HG03342 (cell line): Measurements from ENCODE around the gene SRGAP1.
"Not testable (repeated sequence)": the region's sequence is repeated elsewhere in the genome, so short reads cannot be mapped to it uniquely, and the experiment has no call there.

Experiments used
- ATAC-seq: cut with Tn5 transposase; IDR thresholded peaks from one replicate; pipeline ENCODE4 v1.9.1; 2021; ENCODE audit warnings: mild to moderate bottlenecking, moderate library complexity; ENCODE audit not compliant: unreplicated experiment

Gene SRGAP1

GRCh38 chr12:64142382-64142781 is 297.9 kb downstream of the SRGAP1 start:
- ATAC-seq: no peak

GRCh38 chr12:64142784-64143183 is 298.3 kb downstream of the SRGAP1 start:
- no peak for ATAC-seq

GRCh38 chr12:64145226-64145625 is 300.7 kb downstream of the SRGAP1 start:
- no peak for ATAC-seq

GRCh38 chr12:64147011-64147631 is 302.6 kb downstream of the SRGAP1 start:
- no peak for ATAC-seq

- ATAC-seq: no peak
Observed at GRCh38 chr12:64147875-64148274, 303.4 kb downstream of the SRGAP1 start.

- ATAC-seq: no peak
Observed at GRCh38 chr12:64154677-64155076, 310.2 kb downstream of the SRGAP1 start.

DNA sequence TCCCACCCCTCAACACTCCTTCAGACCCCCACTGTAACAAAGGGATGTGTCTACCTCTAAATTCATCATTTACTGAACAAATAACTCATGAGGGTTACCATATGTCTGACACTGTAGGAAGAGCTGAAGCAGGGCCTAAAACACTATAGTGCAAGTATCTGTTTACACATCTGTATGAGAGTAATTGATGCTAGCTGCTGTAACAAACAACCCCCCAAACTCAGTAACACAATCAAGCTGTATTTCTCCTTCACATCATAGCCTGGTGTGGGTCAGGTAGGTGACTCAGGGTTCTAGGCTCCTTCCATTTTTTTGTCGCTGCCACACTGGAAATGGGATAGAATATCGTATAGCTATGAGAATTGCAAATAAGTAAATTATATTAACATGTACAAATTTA is 312.6 kb downstream of the SRGAP1 start:
- ATAC-seq: no peak

GRCh38 chr12:64160021-64160710 is 315.7 kb downstream of the SRGAP1 start:
- no peak for ATAC-seq

- no peak for ATAC-seq
Observed at GRCh38 chr12:64160711-64161060, 316.2 kb downstream of the SRGAP1 start.

DNA sequence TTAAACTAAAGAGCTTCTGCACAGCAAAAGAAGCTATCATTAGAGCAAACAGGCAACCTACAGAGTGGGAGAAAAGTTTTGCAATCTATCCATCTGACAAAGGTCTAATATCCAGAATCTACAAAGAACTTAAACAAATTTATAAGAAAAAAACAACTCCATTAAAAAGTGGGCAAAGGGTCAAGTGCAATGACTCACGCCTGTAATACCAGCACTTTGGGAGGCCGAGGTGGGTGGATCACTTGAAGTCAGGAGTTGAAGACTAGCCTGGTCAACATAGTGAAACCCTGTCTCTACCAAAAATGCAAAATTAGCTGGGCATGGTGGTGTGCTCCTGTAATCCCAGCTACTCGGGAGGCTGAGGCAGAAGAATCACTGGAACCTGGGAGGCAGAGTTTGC is 322.1 kb downstream of the SRGAP1 start:
- ATAC-seq: not testable (repeated sequence)

DNA sequence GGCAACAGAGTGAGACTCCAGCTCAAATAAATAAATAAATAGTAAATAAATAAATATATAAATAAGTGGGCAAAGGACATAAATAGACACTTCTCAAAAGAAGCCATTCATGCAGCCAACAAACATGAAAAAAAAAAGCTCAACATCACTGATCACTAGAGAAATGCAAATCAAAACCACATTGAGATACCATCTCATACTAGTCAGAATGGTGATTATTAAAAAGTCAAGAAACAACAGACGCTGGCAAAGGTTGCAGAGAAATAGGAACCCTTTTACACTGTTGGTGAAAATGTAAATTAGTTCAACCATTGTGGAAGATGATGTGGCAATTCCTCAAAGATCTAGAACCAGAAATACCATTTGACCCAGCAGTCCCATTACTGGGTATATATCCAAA is 322.5 kb downstream of the SRGAP1 start:
- not testable (repeated sequence) for ATAC-seq

DNA sequence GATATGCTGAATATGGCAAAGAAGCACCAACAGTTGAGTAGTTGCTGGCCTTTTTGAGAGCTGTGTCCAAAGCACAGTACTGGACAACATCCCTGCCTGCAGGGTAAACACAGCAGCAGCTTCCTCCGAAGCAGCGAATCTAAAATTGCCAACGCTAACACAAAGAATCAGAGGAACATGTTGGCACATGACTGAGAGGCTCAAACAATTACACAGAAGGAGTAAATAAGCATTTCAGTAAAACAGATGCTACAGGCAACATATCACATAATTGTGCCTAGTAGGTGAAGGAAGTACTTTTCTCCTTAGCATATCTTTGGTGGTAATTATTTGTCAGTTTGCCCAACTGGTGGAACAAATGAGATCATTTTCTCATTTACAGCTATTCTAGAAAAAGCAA is 325.5 kb downstream of the SRGAP1 start:
- ATAC-seq: no peak

- no peak for ATAC-seq
Observed at GRCh38 chr12:64170730-64171129, 326.2 kb downstream of the SRGAP1 start.

DNA sequence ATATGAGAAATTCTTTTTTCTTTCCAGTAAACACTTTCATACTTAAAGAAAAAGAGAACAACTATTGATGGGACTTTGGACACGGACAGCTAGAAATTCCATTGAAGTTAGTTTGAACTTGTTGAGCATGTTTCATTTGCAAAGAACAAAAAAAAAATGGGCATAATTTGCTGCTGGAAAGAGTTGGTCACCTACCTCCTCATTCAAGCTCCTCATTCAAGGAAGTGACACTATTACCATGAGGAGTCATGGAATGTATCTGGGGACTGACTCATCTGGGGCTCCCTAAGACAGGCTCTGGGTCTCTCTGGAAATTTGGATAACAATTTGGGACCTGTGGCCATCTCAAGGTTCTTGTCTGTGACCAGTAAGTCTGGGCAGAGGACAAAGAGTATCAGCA is 327.2 kb downstream of the SRGAP1 start:
- ATAC-seq: no peak

DNA sequence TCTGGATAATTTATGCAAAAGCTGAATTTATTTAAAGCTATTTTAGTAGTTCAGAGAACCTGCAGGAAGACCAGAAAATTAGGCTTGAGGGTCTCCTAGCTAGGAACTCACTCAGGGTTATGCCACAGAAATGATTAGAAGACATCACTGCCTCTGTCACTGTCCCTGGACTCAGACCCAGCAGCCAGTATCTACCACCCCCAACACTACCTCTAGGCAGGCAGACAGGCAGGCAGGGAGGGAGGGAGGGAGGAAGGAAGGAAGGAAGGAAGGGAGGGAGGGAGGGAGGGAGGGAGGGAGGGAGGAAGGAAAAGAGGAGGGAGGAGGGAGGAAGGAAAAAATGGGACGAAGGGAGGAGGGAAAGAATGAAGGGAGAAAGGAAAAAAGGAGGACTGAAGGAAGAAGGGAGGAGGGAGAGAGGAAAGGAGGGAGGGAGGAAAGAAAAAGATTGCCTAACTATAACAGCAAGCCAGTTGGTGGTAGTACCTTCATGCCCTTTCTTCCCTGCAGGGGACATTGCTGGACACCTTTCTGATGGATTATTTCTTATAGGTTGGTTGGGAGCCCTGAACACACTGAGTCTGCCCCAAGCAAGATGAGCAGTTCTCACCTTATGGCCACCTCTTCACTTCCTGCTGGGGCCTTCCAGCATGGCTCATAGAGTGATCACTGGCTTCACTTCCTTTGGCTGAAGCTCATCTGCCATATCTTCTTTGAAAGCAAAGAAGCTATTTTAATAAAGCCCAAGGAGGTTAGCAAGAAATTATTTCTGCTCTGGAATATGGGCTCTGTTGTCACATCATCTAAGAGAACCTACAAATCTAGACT is 327.9 kb downstream of the SRGAP1 start:
- no peak for ATAC-seq

DNA sequence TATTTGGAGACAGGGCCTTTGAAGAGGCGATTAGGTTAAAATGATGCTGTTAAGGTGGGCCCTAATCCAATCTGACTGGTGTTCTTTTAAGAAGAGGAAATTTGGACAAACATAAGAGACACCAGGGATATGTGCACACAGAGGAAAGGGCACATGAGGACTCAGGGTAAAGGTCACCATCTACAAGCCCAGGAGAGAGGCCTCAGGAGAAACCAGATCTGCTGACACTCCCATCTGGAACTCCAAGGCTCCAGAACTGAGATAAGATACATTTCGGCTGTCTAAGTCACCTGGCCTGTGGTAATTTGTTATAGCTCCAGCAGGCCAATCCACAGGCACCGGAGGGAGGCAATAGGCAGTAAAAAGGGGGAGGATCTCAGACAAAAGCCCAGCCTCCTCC is 329.0 kb downstream of the SRGAP1 start:
- ATAC-seq: no peak

- ATAC-seq: no peak
Observed at GRCh38 chr12:64175254-64175945, 330.9 kb downstream of the SRGAP1 start.

DNA sequence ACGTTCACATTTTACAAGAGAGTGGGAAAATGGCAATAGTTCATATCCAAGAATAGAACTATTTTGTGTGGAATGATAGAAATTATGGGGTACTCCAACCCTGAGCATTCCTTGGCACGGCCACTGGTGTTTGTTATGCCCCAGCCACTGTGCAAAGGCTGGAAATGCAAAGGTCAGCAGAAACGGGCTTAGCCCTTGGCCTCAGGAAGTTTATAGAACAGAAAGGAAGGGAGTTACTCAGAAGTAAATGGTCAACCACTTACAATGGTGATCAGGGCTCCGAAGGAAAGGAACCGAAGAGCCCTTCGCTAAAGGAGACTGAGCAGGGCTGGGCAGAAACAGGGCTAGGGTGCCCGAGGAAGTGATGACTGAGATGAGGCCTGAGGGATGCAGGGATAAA is 332.5 kb downstream of the SRGAP1 start:
- no peak for ATAC-seq

DNA sequence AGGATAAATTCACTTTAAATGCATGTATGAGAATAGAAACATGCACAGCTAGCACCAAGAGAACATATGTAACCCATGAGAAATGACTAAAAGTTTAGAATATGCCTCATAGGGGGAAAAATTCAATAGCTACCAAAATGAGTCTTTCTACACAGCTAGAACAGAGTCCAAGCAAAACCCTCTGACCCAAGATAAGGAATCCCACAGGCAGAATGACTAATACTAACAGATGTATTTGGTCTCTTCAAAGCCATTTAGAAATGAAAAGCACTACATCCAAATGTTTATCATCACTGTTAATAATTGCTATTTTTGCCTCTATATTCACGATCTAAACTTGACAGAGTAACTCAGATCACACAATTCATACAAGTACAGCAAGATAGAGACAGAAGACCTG is 333.6 kb downstream of the SRGAP1 start:
- ATAC-seq: no peak

GRCh38 chr12:64180951-64181350 is 336.5 kb downstream of the SRGAP1 start:
- ATAC-seq: no peak
